ENCODE results near the gene CD52. TPM values are rescaled to one million over a fixed set of nuclear protein-coding genes. Genes with fewer than 3 reads are reported as not detected.
A peak's percentile ranks its signal among the peaks of the same experiment; 100 is the strongest.

The CD52 gene
- total RNA-seq, 3 donors from 2014 or later: 8.3 to 12.8 (median 12.3) TPM

DNA sequence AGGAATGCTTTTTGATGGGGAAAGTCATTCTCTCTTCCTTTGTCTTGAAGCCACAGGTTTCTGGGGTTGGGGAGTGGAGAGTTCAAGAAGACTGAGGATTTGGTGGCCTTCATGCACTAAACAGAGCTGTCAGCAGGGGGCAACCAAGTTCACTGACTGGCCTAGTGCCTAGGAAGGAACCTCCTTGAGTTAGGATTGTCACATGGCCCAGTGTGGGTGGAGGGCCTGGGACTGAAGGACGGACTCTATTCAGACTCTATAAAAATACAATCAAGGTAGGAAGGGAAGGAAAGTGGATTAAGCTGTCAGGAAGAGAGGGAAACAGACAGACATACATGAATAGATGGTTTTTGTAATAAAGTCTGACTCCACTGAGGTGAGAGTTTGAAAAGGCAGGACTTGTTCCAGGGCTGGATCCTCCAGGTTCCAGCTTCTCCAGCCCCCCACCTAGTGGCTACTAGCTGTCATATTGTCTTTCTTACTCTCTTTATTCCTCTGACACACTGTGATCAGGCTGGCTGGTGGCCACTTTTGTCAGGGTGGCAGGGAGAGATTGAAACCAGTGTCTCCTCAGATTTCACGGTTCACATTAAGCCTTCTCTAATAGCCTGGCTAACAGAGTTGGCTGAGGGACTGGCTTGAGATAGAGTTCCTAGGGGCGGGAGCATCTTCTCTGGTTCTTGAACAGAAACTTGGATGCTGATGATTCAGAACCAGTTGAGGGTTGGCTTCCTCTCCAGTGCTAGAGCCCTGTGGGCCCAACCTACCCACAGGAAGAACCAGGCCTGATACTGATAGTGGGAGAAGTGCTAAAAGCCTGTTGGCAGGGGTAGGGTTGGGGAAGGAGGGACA, 42.0 kb upstream of the CD52 start:
- Histone ChIP-seq H3K9me3 (no peaks in the 10 kb centered on the region), H3K4me3 (peak overlapping the region in 1 of 3 donors; percentile 24), H3K27ac (peak overlapping the region; percentile 95 to 97), H3K36me3 (no peaks in the 10 kb centered on the region), H3K27me3 (no peaks in the 10 kb centered on the region), H3K4me1 (peaks cover 11 to 28% of the 10 kb centered on the region in 2 donors)
- intact Hi-C loops (cut with DNase I; ENCODE audit: low total_unique reads): loop anchor here (5.0 kb wide), 1 partner anchor 46 kb away; no protein-coding TSS in a partner anchor
- DNase-seq (ENCODE audit: low spot score in 2 of 2): peak; percentile 71 to 82
- TF ChIP-seq POLR2A (IDR thresholded peaks at IDR 0.05): no peak
- TF ChIP-seq, protein P1, sequence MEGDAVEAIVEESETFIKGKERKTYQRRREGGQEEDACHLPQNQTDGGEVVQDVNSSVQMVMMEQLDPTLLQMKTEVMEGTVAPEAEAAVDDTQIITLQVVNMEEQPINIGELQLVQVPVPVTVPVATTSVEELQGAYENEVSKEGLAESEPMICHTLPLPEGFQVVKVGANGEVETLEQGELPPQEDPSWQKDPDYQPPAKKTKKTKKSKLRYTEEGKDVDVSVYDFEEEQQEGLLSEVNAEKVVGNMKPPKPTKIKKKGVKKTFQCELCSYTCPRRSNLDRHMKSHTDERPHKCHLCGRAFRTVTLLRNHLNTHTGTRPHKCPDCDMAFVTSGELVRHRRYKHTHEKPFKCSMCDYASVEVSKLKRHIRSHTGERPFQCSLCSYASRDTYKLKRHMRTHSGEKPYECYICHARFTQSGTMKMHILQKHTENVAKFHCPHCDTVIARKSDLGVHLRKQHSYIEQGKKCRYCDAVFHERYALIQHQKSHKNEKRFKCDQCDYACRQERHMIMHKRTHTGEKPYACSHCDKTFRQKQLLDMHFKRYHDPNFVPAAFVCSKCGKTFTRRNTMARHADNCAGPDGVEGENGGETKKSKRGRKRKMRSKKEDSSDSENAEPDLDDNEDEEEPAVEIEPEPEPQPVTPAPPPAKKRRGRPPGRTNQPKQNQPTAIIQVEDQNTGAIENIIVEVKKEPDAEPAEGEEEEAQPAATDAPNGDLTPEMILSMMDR (IDR thresholded peaks at IDR 0.05): peak; percentile 79 to 90 (median 89)
- TF ChIP-seq POLR2AphosphoS5 (IDR thresholded peaks at IDR 0.05): peak; percentile 5 to 46 (median 26)

DNA sequence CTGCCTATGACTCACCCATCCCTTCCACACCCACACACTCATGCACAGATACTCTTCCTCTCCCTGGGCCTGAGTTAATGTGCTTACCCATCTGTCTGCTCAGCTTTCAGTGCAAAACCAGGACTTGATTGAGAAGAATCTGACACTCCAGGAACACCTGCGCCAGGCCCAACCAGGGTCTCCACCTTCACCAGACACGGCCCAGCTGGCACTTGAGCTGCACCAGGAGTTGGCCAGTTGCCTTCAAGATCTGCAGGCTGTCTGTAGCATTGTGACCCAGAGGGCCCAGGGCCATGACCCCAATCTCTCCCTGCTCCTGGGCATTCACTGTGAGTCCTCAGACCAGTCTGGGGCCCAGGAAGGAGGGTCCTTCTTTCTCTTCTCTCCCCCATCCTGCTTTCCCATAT, 41.3 kb upstream of the CD52 start:
- TF ChIP-seq POLR2A (IDR thresholded peaks at IDR 0.05): no peak
- TF ChIP-seq POLR2AphosphoS5 (IDR thresholded peaks at IDR 0.05): peak in 1 of 3 donors; percentile 6
- TF ChIP-seq, protein P1 (IDR thresholded peaks at IDR 0.05): no peak
- peak overlapping the region; percentile 95 to 97 for H3K27ac ChIP-seq
- H3K36me3 ChIP-seq: no peaks in the 10 kb centered on the region
- H3K4me3 ChIP-seq: peak overlapping the region in 1 of 3 donors; percentile 24
- no peak for DNase-seq (ENCODE audit: low spot score in 2 of 2)
- H3K9me3 ChIP-seq: no peaks in the 10 kb centered on the region
- no peaks in the 10 kb centered on the region for H3K27me3 ChIP-seq
- H3K4me1 ChIP-seq: peaks cover 11 to 28% of the 10 kb centered on the region in 2 donors
- intact Hi-C loops (cut with DNase I; ENCODE audit: low total_unique reads): loop anchor here (5.0 kb wide), 1 partner anchor 46 kb away; no protein-coding TSS in a partner anchor

DNA sequence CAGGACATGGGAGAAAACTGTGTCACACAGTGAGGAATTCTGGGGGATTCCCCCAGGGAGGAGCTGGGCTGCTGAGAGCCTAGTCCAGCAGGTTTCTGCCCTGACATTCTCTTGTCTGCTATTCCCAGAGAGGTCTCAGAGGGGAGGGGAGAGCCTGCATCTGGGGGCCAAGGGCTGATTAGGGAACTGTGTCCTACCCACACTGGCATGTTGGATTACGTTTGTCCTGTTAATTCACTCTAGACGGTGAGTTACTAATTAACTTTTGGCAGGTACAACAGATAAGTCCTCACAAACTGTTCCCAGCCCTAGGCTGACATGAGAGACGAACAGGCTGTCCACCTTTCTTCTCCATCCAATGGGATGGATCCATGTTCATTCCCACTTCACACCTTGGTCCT, 40.5 kb upstream of the CD52 start:
- H3K9me3 ChIP-seq: no peaks in the 10 kb centered on the region
- no peak for DNase-seq (ENCODE audit: low spot score in 2 of 2)
- peaks cover 11 to 28% of the 10 kb centered on the region in 2 donors for H3K4me1 ChIP-seq
- H3K4me3 ChIP-seq: no peak overlapping the region
- H3K27ac ChIP-seq: peak overlapping the region; percentile 95 to 97
- no peaks in the 10 kb centered on the region for H3K36me3 ChIP-seq
- no peaks in the 10 kb centered on the region for H3K27me3 ChIP-seq
- intact Hi-C loops (cut with DNase I; ENCODE audit: low total_unique reads): loop anchor here (5.0 kb wide), 1 partner anchor 45 kb away; no protein-coding TSS in a partner anchor
- no peak for TF ChIP-seq POLR2A (IDR thresholded peaks at IDR 0.05)
- TF ChIP-seq, protein P1 (IDR thresholded peaks at IDR 0.05): no peak
- no peak for TF ChIP-seq POLR2AphosphoS5 (IDR thresholded peaks at IDR 0.05)

DNA sequence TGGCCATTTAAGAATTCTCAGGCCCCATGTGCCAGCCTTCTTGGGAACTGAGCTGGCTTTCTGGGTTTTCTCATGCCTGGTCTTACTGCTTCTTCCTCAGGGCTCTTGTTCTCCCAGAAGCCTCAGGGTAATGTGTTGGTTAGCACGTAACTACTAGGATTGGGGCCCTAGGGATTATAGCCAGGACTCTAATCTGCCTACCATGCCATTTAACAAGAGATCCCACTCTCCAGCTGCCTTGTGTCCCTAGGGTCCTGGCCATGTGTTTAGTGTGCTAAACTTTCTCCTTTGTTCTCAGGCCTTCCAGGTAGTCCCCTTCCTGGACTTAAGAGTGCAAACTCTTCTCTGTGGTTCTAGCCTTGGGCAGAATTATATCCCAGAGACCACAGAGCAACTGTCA, 40.0 kb upstream of the CD52 start:
- TF ChIP-seq POLR2A (IDR thresholded peaks at IDR 0.05): no peak
- no peak for TF ChIP-seq POLR2AphosphoS5 (IDR thresholded peaks at IDR 0.05)
- TF ChIP-seq, protein P1 (IDR thresholded peaks at IDR 0.05): no peak
- H3K9me3 ChIP-seq: no peaks in the 10 kb centered on the region
- peak overlapping the region; percentile 95 to 97 for H3K27ac ChIP-seq
- no peaks in the 10 kb centered on the region for H3K27me3 ChIP-seq
- H3K4me1 ChIP-seq: peaks cover 11 to 28% of the 10 kb centered on the region in 2 donors
- no peak overlapping the region for H3K4me3 ChIP-seq
- H3K36me3 ChIP-seq: no peaks in the 10 kb centered on the region
- no peak for DNase-seq (ENCODE audit: low spot score in 2 of 2)
- intact Hi-C loops (cut with DNase I; ENCODE audit: low total_unique reads): loop anchor here (5.0 kb wide), 1 partner anchor 45 kb away; no protein-coding TSS in a partner anchor

DNA sequence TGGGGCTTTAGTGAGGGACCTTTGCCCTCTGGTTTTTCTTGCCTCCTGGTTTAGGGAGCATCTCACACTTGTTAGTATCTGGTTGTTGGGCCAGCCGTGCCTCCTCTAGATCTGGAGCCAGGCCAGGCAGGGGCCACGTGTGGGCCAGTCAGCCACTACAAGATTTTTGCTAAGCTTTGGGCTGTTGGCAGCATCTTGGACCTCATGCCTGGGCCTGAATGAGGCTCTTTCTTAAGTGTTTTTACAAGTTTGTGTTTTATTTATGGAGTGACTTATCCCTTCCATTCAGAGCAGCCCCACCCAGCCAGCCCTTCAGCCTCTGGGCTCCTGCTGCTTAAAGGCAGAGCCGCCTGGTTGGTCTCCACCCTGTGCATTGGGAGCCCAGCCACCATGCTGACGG, 39.5 kb upstream of the CD52 start:
- intact Hi-C loops (cut with DNase I; ENCODE audit: low total_unique reads): loop anchor here (5.0 kb wide), 1 partner anchor 44 kb away; no protein-coding TSS in a partner anchor
- H3K27ac ChIP-seq: peak overlapping the region; percentile 95 to 97
- peaks cover 11 to 28% of the 10 kb centered on the region in 2 donors for H3K4me1 ChIP-seq
- H3K27me3 ChIP-seq: no peaks in the 10 kb centered on the region
- DNase-seq (ENCODE audit: low spot score in 2 of 2): peak in 1 of 2 donors; percentile 62
- no peak overlapping the region for H3K4me3 ChIP-seq
- TF ChIP-seq POLR2AphosphoS5 (IDR thresholded peaks at IDR 0.05) (no peak), POLR2A (IDR thresholded peaks at IDR 0.05) (no peak)
- TF ChIP-seq, protein P1 (IDR thresholded peaks at IDR 0.05): no peak
- no peaks in the 10 kb centered on the region for H3K9me3 ChIP-seq
- H3K36me3 ChIP-seq: no peaks in the 10 kb centered on the region
